K562 (cell line): ENCODE results near the gene DNASE1L1. TPM values are rescaled to one million over a fixed set of nuclear protein-coding genes. Genes with fewer than 3 reads are reported as not detected.

ENCODE experiments used
- ESRRB ChIP-seq: fragments of 250-450 bp; sonication (Bioruptor Pico); IDR thresholded peaks from 2 replicates; pipeline ENCODE4 v1.5.0; 2020; ENCODE audit warnings: mild to moderate bottlenecking, moderate library complexity, borderline replicate concordance
- ETV6 ChIP-seq, 3 experiments: fragments of 150-350 bp in 1 of 3; sonication (generic) in 1 of 3; formaldehyde crosslinking in 1 of 3; IDR thresholded peaks; 2 replicates each; pipeline versions ENCODE4 v1.6.1 to v1.8.0; 2014 to 2022; ENCODE audit warnings: borderline replicate concordance in 2 of 3, low read depth in 2 of 3, antibody characterized with exemption in 1 of 3, low read length in 1 of 3, mild to moderate bottlenecking in 1 of 3, missing genetic modification reagents in 1 of 3
- HDGF ChIP-seq: fragments of 450-650 bp; IDR thresholded peaks from 2 replicates; pipeline ENCODE4 v1.6.1; 2016
- HEY1 ChIP-seq: fragments of 250-450 bp; sonication (Bioruptor Pico); IDR thresholded peaks from 2 replicates; pipeline ENCODE4 v1.5.0; 2020; ENCODE audit warnings: mild to moderate bottlenecking, moderate library complexity, borderline replicate concordance
- HOXB6 ChIP-seq: fragments of 250-450 bp; sonication (Bioruptor Pico); IDR thresholded peaks from 2 replicates; pipeline ENCODE4 v1.5.1; 2022; ENCODE audit warnings: mild to moderate bottlenecking, borderline replicate concordance
- KDM1A ChIP-seq, 2 experiments: fragments of 450-650 bp; IDR thresholded peaks; 2 replicates each; pipeline ENCODE4 v1.6.1; 2016; ENCODE audit warnings: mild to moderate bottlenecking in 2 of 2
- MAFK ChIP-seq: IDR thresholded peaks from 2 replicates; pipeline ENCODE4 v1.6.1; 2011; ENCODE audit warnings: low read length, improper control_type of control experiment
- NFE2 ChIP-seq: IDR thresholded peaks from 2 replicates; pipeline ENCODE4 v1.6.1; 2014; ENCODE audit warnings: antibody characterized with exemption, low read depth
- POLR3G ChIP-seq: IDR thresholded peaks from 2 replicates; pipeline ENCODE4 v1.6.1; 2011; ENCODE audit not compliant: insufficient read length, insufficient replicate concordance; ENCODE audit errors: extremely low read depth
- TFAM ChIP-seq: fragments of 250-450 bp; sonication (Bioruptor Pico); conservative IDR thresholded peaks from 2 replicates; pipeline ENCODE4 v1.5.0; 2021; ENCODE audit warnings: mild to moderate bottlenecking, moderate library complexity
- TRIM28 ChIP-seq: fragments of 450-650 bp; IDR thresholded peaks from 2 replicates; pipeline ENCODE4 v1.6.1; 2017
- ZBTB26 ChIP-seq: fragments of 450-650 bp; formaldehyde crosslinking; IDR thresholded peaks from 2 replicates; pipeline ENCODE4 v1.4.0; 2022; ENCODE audit warnings: missing genetic modification characterization
- ZNF133 ChIP-seq: fragments of 250-450 bp; sonication (Bioruptor Pico); IDR thresholded peaks from 2 replicates; pipeline ENCODE4 v1.4.0; 2020; ENCODE audit warnings: mild to moderate bottlenecking
- ZNF224 ChIP-seq: sonication (generic); formaldehyde crosslinking; IDR thresholded peaks from 2 replicates; pipeline ENCODE4 v1.8.0; 2022; ENCODE audit warnings: mild to moderate bottlenecking, missing genetic modification reagents
- ZNF263 ChIP-seq: sonication (generic); formaldehyde crosslinking; IDR thresholded peaks from 2 replicates; pipeline ENCODE4 v1.8.0; 2022; ENCODE audit warnings: mild to moderate bottlenecking, missing genetic modification reagents, borderline replicate concordance
- polyA plus RNA-seq, 8 experiments: library from polyadenylated mRNA; depleted of rRNA in 4 of 8; stranded (reverse) in 5 of 8; unstranded in 3 of 8; fragments of >200 nt; fragmentation: Nextera tagmentation in 2 of 8; fragmentation: Illumina TruSeq in 1 of 8; extraction: Ambion mirVana in 2 of 8; extraction: Trizol in 1 of 8; gene quantifications; 2 replicates each; pipeline versions ENCODE4 v1.2.1 to v1.2.3, GENCODE V29; 2011 to 2014; ENCODE audit warnings: inconsistent platforms in 1 of 8, missing spikeins in 1 of 8
- total RNA-seq, 7 experiments: library from RNA; depleted of rRNA in 6 of 7; stranded (reverse); fragments of >200 nt in 6 of 7; fragmentation: Illumina TruSeq in 2 of 7; extraction: Trizol in 2 of 7; gene quantifications; 2 replicates each; pipeline versions ENCODE4 v1.2.1 to v1.2.3, GENCODE V29; 2011 to 2021; ENCODE audit warnings: low replicate concordance in 1 of 7
- TF ChIP-seq, protein P1 (sequence below): fragments of 450-650 bp; IDR thresholded peaks from 2 replicates; pipeline ENCODE4 v1.7.1; 2018; ENCODE audit warnings: mild to moderate bottlenecking, low read depth; ENCODE audit not compliant: partially characterized antibody
- TF ChIP-seq, protein P2 (sequence below): fragments of 250-450 bp; sonication (Bioruptor Pico); IDR thresholded peaks from 2 replicates; pipeline ENCODE4 v1.5.1; 2021; ENCODE audit warnings: mild to moderate bottlenecking

The DNASE1L1 gene
- total and polyA plus RNA-seq, 9 of the 15 experiments (the other 6 are each of a cell fraction or from before 2014, with no cell fraction given), result 0.73 to 12.6 (median 7.9) TPM

DNA sequence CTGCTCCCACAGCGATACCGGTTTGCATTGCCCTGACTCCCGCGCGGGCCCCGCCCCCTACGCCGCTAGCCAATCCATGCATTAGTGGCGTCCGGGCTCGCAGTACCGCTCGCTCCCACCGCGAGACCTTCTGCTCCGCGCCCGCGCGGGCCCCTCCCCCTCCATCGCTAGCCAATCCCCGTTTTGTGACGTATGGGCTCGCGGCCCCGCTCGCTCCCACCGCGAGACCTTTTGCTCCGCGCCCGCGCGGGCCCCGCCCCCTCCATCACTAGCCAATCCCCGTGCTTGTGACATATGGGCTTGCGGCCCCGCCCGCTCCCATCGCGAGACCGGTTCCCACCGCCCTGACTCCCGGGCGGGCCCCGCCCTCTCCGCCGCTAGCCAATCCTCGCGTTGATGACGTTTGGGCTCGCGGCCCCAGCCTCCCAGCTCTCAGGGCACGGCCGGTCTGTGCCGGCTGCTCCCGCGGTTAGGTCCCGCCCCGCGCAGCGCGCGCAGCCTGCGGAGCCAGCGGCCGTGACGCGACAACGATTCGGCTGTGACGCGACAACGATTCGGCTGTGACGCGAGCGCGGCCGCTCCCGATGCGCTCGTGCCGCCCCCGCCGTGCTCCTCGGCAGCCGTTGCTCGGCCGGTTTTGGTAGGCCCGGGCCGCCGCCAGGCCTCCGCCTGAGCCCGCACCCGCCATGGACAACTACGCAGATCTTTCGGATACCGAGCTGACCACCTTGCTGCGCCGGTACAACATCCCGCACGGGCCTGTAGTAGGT is 30.1 kb downstream of the DNASE1L1 start, which contains the start of gene EMD (continued):
- TF ChIP-seq, protein P1, sequence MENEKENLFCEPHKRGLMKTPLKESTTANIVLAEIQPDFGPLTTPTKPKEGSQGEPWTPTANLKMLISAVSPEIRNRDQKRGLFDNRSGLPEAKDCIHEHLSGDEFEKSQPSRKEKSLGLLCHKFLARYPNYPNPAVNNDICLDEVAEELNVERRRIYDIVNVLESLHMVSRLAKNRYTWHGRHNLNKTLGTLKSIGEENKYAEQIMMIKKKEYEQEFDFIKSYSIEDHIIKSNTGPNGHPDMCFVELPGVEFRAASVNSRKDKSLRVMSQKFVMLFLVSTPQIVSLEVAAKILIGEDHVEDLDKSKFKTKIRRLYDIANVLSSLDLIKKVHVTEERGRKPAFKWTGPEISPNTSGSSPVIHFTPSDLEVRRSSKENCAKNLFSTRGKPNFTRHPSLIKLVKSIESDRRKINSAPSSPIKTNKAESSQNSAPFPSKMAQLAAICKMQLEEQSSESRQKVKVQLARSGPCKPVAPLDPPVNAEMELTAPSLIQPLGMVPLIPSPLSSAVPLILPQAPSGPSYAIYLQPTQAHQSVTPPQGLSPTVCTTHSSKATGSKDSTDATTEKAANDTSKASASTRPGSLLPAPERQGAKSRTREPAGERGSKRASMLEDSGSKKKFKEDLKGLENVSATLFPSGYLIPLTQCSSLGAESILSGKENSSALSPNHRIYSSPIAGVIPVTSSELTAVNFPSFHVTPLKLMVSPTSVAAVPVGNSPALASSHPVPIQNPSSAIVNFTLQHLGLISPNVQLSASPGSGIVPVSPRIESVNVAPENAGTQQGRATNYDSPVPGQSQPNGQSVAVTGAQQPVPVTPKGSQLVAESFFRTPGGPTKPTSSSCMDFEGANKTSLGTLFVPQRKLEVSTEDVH, result peak; percentile 42
- TF ChIP-seq HDGF (no peak), NFE2 (no peak), KDM1A (IDR thresholded peaks at IDR 0.05) (no peak), ETV6 (IDR thresholded peaks at IDR 0.05; ENCODE audit: borderline replicate concordance in 1 of 2, low read depth in 2 of 2, low read length in 1 of 2) (no peak), ETV6 (CRISPR knock-in tag; IDR thresholded peaks at IDR 0.05; ENCODE audit: borderline replicate concordance) (no peak), ESRRB (CRISPR knock-in tag) (no peak), HEY1 (CRISPR knock-in tag) (no peak), ZBTB26 (CRISPR knock-in tag) (no peak), HOXB6 (CRISPR knock-in tag) (no peak), ZNF224 (CRISPR knock-in tag) (no peak), ZNF263 (CRISPR knock-in tag) (peak; percentile 56; the same call in 1 of the 2 replicates), ZNF133 (CRISPR knock-in tag) (no peak), POLR3G (no peak), TRIM28 (no peak), MAFK (no peak), TFAM (no peak)
- TF ChIP-seq, protein P2, sequence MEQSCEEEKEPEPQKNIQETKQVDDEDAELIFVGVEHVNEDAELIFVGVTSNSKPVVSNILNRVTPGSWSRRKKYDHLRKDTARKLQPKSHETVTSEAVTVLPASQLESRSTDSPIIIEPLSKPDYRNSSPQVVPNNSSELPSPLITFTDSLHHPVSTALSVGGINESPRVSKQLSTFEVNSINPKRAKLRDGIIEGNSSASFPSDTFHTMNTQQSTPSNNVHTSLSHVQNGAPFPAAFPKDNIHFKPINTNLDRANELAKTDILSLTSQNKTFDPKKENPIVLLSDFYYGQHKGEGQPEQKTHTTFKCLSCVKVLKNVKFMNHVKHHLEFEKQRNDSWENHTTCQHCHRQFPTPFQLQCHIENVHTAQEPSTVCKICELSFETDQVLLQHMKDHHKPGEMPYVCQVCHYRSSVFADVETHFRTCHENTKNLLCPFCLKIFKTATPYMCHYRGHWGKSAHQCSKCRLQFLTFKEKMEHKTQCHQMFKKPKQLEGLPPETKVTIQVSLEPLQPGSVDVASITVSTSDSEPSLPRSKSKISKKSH (CRISPR knock-in tag), result no peak
